HepG2 (cell line): ENCODE results near the gene CCNB2. TPM values are rescaled to one million over a fixed set of nuclear protein-coding genes. Genes with fewer than 3 reads are reported as not detected.

Source experiments
- ATAC-seq: fragments of 200-7000 bp; cut with Tn5 transposase; 3 replicates; pipeline ENCODE4 v1.9.1; 2020; ENCODE audit warnings: mild to moderate bottlenecking, moderate library complexity
- BruUV-seq: library from RNA; stranded (reverse); fragments of 400-500 nt; replicated peaks from 2 replicates; lab custom pipeline; 2021; lab: Mats Ljungman, UMichigan
- CTCF ChIA-PET: fragments of 300-600 bp; formaldehyde crosslinking; extraction: SDS; loops from one replicate; lab custom pipeline; 2021; ENCODE audit warnings: low total read pairs, inconsistent platforms, low intra/inter-chr PET ratio; lab: Yijun Ruan, JAX
- POLR2A ChIA-PET: fragments of 350-600 bp; sonication (Branson Sonifier 250); formaldehyde crosslinking; loops from one replicate; lab custom pipeline; 2020; ENCODE audit warnings: antibody characterized with exemption, inconsistent platforms; lab: Yijun Ruan, JAX
- DNase-seq: peaks from one replicate; pipeline ENCODE4 v3.0.0-alpha.2; 2015; ENCODE audit warnings: low spot score
- FAIRE-seq: peaks from 3 replicates; lab custom pipeline; 2011; peaks lifted over from hg19 to GRCh38; lab: Jason Lieb, UNC
- H2AFZ ChIP-seq: one replicate; pipeline ENCODE4 v1.6.1; 2011; ENCODE audit warnings: low read length, inconsistent platforms
- H3K27ac ChIP-seq: fragments of 300-600 bp; 3 replicates; pipeline ENCODE4 v1.8.0; 2011; ENCODE audit warnings: mixed run types, mild to moderate bottlenecking, mixed read lengths, low read length, inconsistent platforms; ENCODE audit not compliant: insufficient read depth; ENCODE audit errors: extremely low read length
- H3K27me3 ChIP-seq, 2 experiments: fragments of 200-600 bp in 1 of 2; 2 replicates in 1 of 2; 3 replicates in 1 of 2; pipeline versions ENCODE4 v1.6.0 to v1.8.0; 2011; ENCODE audit warnings: low read length in 2 of 2, mild to moderate bottlenecking in 2 of 2, moderate library complexity in 2 of 2, inconsistent platforms in 1 of 2; ENCODE audit not compliant: insufficient read depth in 2 of 2, control insufficient read depth in 1 of 2
- H3K36me3 ChIP-seq, 2 experiments: fragments of 200-600 bp in 1 of 2; replicated peaks in 1 of 2; 2 replicates in 1 of 2; 3 replicates in 1 of 2; pipeline versions ENCODE4 v1.5.1 to v1.8.0; 2011; ENCODE audit warnings: low read length in 2 of 2, inconsistent platforms in 1 of 2; ENCODE audit not compliant: insufficient read depth in 2 of 2, control insufficient read depth in 1 of 2
- H3K4me1 ChIP-seq: 2 replicates; pipeline ENCODE4 v1.5.1; 2012; ENCODE audit warnings: low read length, inconsistent platforms; ENCODE audit not compliant: insufficient read depth
- H3K4me2 ChIP-seq: 2 replicates; pipeline ENCODE4 v1.6.0; 2011; ENCODE audit warnings: low read depth, low read length, inconsistent platforms
- H3K4me3 ChIP-seq, 3 experiments: fragments of 200-600 bp in 1 of 3; sonication (generic), shearing (Covaris generic) in 1 of 3; replicated peaks in 1 of 3; 2 replicates each; pipeline ENCODE4 v1.5.1; 2011 to 2016; ENCODE audit warnings: low read length in 3 of 3, inconsistent platforms in 2 of 3, low read depth in 2 of 3, mild to moderate bottlenecking in 2 of 3, control low read depth in 1 of 3, mixed read lengths in 1 of 3; ENCODE audit not compliant: insufficient read depth in 1 of 3
- H3K79me2 ChIP-seq: one replicate; pipeline ENCODE4 v1.6.1; 2011; ENCODE audit warnings: low read length, inconsistent platforms; ENCODE audit not compliant: insufficient read depth
- H3K9ac ChIP-seq: 2 replicates; pipeline ENCODE4 v1.6.0; 2011; ENCODE audit warnings: mild to moderate bottlenecking, low read depth, low read length, inconsistent platforms; ENCODE audit not compliant: insufficient read depth
- H3K9me3 ChIP-seq: 2 replicates; pipeline ENCODE4 v1.5.1; 2012; ENCODE audit warnings: mild to moderate bottlenecking, low read length
- H4K20me1 ChIP-seq: 2 replicates; pipeline ENCODE4 v1.6.0; 2011; ENCODE audit warnings: inconsistent platforms, mild to moderate bottlenecking, low read length, moderate library complexity; ENCODE audit not compliant: insufficient read depth
- ARID3A ChIP-seq: IDR thresholded peaks from 2 replicates; pipeline ENCODE4 v1.6.1; 2012; ENCODE audit warnings: low read depth, low read length, improper control_type of control experiment
- CREM ChIP-seq, 2 experiments: sonication (generic) in 1 of 2; formaldehyde crosslinking in 1 of 2; IDR thresholded peaks; 2 replicates each; pipeline versions ENCODE4 v1.4.0 to v1.6.1; 2016 to 2020; ENCODE audit warnings: antibody characterized with exemption in 1 of 2, mild to moderate bottlenecking in 1 of 2, missing genetic modification reagents in 1 of 2
- KLF16 ChIP-seq, 2 experiments: sonication (generic) in 1 of 2; formaldehyde crosslinking in 1 of 2; IDR thresholded peaks; 2 replicates each; pipeline versions ENCODE4 v1.6.1 to v1.8.0; 2016 to 2023; ENCODE audit warnings: missing genetic modification reagents in 2 of 2, missing compliant biosample characterization in 1 of 2
- MAFK ChIP-seq, 2 experiments: IDR thresholded peaks in 1 of 2; conservative IDR thresholded peaks in 1 of 2; 2 replicates each; pipeline ENCODE4 v1.6.1; 2011; ENCODE audit warnings: improper control_type of control experiment in 2 of 2, low read length in 2 of 2
- POLR2G ChIP-seq: fragments of 200-400 bp; formaldehyde crosslinking; IDR thresholded peaks from 2 replicates; pipeline ENCODE4 v1.6.1; 2018; ENCODE audit warnings: mild to moderate bottlenecking, low read depth, low read length, moderate library complexity
- ZFP36L2 ChIP-seq: sonication (generic); formaldehyde crosslinking; IDR thresholded peaks from 2 replicates; pipeline ENCODE4 v1.4.0; 2020; ENCODE audit warnings: missing genetic modification reagents
- ZNF124 ChIP-seq: sonication (generic); formaldehyde crosslinking; IDR thresholded peaks from 2 replicates; pipeline ENCODE4 v1.4.0; 2020; ENCODE audit warnings: missing genetic modification reagents
- ZNF263 ChIP-seq: sonication (generic); formaldehyde crosslinking; IDR thresholded peaks from 2 replicates; pipeline ENCODE4 v1.4.0; 2020; ENCODE audit warnings: missing genetic modification reagents
- ZNF281 ChIP-seq: sonication (generic); formaldehyde crosslinking; IDR thresholded peaks from 2 replicates; pipeline ENCODE4 v1.4.0; 2020; ENCODE audit warnings: missing genetic modification reagents, borderline replicate concordance
- ZNF574 ChIP-seq: sonication (generic); formaldehyde crosslinking; IDR thresholded peaks from 2 replicates; pipeline ENCODE4 v1.4.0; 2020; ENCODE audit warnings: missing genetic modification reagents
- WGBS: methylation state at CpG from one replicate; pipeline ENCODE4 v1.1.6; 2017; ENCODE audit warnings: low lambda C conversion rate; 5-methylcytosine and 5-hydroxymethylcytosine counted together
- in situ Hi-C: cut with HindIII; loops from 2 replicates; pipeline ENCODE4 v1.10.0; 2017; ENCODE audit warnings: low pct_unique_long_range_greater_than_20kb; ENCODE audit not compliant: extremely low pct_ligation_motif_present
- intact Hi-C: fragments of 100-400 bp; cut with micrococcal nuclease; formaldehyde crosslinking; loops from one replicate; pipeline ENCODE4 v1.10.0; 2022; ENCODE audit not compliant: unreplicated experiment
- polyA plus RNA-seq, 8 experiments: library from polyadenylated mRNA; depleted of rRNA in 3 of 8; stranded (reverse) in 7 of 8; unstranded in 1 of 8; fragments of >200 nt; fragmentation: Illumina TruSeq in 4 of 8; extraction: Trizol in 4 of 8; gene quantifications; 2 replicates each; pipeline versions ENCODE4 v1.2.1 to v1.2.3, GENCODE V29; 2011 to 2016; ENCODE audit warnings: low read depth in 4 of 8, missing spikeins in 1 of 8, mixed read lengths in 1 of 8; ENCODE audit not compliant: insufficient read depth in 1 of 8
- total RNA-seq, 5 experiments: library from RNA; depleted of rRNA; stranded (reverse); fragments of >200 nt; fragmentation: Illumina TruSeq; extraction: Trizol; gene quantifications; 2 replicates each; pipeline ENCODE4 v1.2.3, GENCODE V29; 2016; ENCODE audit warnings: low read depth in 1 of 5

CCNB2 gene
- total and polyA plus RNA-seq, 2 of the 13 experiments (the other 11 are each of a cell fraction or from before 2014, with no cell fraction given): 43.5 to 80.9 TPM

GRCh38 chr15:59171067-59171397, 66.1 kb downstream of the CCNB2 start:
- in situ Hi-C loops (no loop called here), intact Hi-C loops (no loop called here)
- H2AFZ ChIP-seq: no peak overlapping the region
- H3K4me1 ChIP-seq: peaks cover 41% of the 10 kb centered on the region
- POLR2A ChIA-PET: no interaction called here
- DNase-seq: no peak
- TF ChIP-seq ZNF124 (CRISPR knock-in tag) (no peak), ZNF281 (CRISPR knock-in tag) (no peak), MAFK (conservative IDR thresholded peaks at IDR 0.05 in 1 of 2, IDR thresholded peaks at IDR 0.05 in 1 of 2; ENCODE audit: low read length in 2 of 2) (peak in 1 of 2 experiments; percentile 18; a peak in 1 of 4 replicates), ZNF574 (CRISPR knock-in tag) (no peak), ZNF263 (CRISPR knock-in tag) (peak; percentile 87), ZFP36L2 (CRISPR knock-in tag) (no peak), POLR2G (no peak), KLF16 (CRISPR knock-in tag; IDR thresholded peaks at IDR 0.05) (no peak), ARID3A (no peak), CREM (IDR thresholded peaks at IDR 0.05) (no peak), CREM (CRISPR knock-in tag; IDR thresholded peaks at IDR 0.05) (no peak)
- H3K36me3 ChIP-seq: peaks cover 6 to 9% of the 10 kb centered on the region in 2 experiments; a peak in 3 of 5 replicates
- no peak overlapping the region for H3K9ac ChIP-seq
- no peaks in the 10 kb centered on the region for H3K79me2 ChIP-seq
- H4K20me1 ChIP-seq: no peaks in the 10 kb centered on the region
- no peak for ATAC-seq
- FAIRE-seq: no peak
- H3K4me2 ChIP-seq: no peak overlapping the region
- H3K27ac ChIP-seq: no peak overlapping the region
- H3K27me3 ChIP-seq: no peaks in the 10 kb centered on the region
- no peaks in the 10 kb centered on the region for H3K9me3 ChIP-seq
- CTCF ChIA-PET: no interaction called here
- WGBS: 100% methylated on average over 5 of the region's 8 CpGs
- BruUV-seq: no TSS peak
- no peak overlapping the region for H3K4me3 ChIP-seq
